ENCODE results near the gene SLC12A8. TPM values are rescaled to one million over a fixed set of nuclear protein-coding genes. Genes with fewer than 3 reads are reported as not detected.

Gene SLC12A8
- total RNA-seq, 4 donors from 2014 or later = 5.4 to 10.5 (median 6.8) TPM

DNA sequence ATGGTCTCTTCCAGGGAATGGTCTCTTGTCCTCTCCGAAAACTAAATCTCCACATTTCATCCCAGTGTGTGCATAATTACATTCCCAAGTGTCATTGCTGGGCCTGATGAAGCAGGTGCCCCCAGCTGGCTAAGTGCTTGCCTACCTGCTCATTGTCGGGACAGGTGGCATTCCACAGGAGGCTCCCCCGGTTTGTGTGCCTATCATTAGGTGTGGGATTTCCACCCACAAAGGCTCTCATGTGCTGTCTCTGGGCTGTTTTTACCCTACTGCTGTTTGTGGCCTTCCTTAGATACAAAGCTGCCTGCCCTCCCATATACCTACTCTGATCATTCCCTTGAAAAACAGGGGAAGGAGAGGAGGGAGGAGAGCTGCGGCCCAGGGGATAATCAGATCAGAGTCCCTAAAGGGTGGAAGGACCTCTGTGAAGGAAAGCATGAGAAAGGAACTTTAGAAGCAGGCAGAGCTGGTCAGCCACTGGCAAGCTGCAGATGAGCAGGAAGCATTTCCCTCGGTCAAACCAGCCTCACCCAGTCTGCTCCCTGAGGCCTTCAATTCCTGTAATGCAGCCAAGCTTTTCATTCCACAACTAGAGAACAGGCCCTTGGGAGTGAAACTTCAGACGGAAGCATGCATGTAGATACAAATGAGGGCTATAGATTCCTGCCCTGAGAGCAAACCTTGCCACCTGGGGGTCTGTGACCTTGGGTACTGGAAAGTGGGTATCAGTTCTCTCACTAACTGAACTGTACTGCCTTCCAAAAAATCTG, 96.1 kb downstream of the SLC12A8 start:
- no peaks in the 10 kb centered on the region for H3K9me3 ChIP-seq
- TF ChIP-seq POLR2A (IDR thresholded peaks at IDR 0.05) = no peak
- TF ChIP-seq POLR2AphosphoS5 (IDR thresholded peaks at IDR 0.05) = no peak
- TF ChIP-seq EP300 (IDR thresholded peaks at IDR 0.05; ENCODE audit: low read depth) = no peak
- TF ChIP-seq, protein P1, sequence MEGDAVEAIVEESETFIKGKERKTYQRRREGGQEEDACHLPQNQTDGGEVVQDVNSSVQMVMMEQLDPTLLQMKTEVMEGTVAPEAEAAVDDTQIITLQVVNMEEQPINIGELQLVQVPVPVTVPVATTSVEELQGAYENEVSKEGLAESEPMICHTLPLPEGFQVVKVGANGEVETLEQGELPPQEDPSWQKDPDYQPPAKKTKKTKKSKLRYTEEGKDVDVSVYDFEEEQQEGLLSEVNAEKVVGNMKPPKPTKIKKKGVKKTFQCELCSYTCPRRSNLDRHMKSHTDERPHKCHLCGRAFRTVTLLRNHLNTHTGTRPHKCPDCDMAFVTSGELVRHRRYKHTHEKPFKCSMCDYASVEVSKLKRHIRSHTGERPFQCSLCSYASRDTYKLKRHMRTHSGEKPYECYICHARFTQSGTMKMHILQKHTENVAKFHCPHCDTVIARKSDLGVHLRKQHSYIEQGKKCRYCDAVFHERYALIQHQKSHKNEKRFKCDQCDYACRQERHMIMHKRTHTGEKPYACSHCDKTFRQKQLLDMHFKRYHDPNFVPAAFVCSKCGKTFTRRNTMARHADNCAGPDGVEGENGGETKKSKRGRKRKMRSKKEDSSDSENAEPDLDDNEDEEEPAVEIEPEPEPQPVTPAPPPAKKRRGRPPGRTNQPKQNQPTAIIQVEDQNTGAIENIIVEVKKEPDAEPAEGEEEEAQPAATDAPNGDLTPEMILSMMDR (IDR thresholded peaks at IDR 0.05) = no peak
- no peak for DNase-seq
- peak overlapping the region in 1 of 4 donors; percentile 44 for H3K27ac ChIP-seq
- H3K4me3 ChIP-seq = no peak overlapping the region
- intact Hi-C loops (cut with DNase I; ENCODE audit: low total_unique reads) (no loop called here), in situ Hi-C loops (cut with MboI; ENCODE audit: low pct_ligation_motif_present in 1 of 4, low pct_unique_long_range_greater_than_20kb in 1 of 4, low sequenced_read_pairs in 3 of 4) (no loop called here)
- 40 to 61% methylated on average over 2 to 6 of the region's 6 CpGs for WGBS, 2 donors (ENCODE audit: low coverage in 1 of 2)
- H3K36me3 ChIP-seq = no peaks in the 10 kb centered on the region
- H3K4me1 ChIP-seq = peaks cover 0 to 32% (median 13%) of the 10 kb centered on the region in 4 donors
- no peaks in the 10 kb centered on the region for H3K27me3 ChIP-seq

DNA sequence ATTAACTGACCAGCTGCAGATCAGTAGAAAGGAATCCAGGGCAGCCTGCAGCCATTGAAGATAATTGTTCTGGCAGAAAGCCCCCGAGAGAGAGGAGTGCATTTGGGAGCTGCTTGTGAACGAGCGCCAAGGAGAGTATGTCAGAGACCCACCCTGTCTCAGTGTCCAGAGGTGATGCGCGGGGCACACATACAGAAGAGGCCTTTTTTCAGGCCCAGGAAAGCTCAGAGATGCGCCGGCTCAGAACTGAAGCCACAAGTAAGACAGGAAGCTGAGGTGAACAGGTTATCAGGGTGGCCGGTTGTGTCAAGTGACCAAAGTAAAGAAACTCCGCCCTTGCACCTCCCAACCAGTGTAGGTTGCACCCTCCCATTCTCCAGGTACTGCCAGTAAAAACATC, 96.9 kb downstream of the SLC12A8 start:
- Histone ChIP-seq H3K27me3 (no peaks in the 10 kb centered on the region), H3K4me1 (peaks cover 0 to 29% (median 11%) of the 10 kb centered on the region in 4 donors), H3K4me3 (no peak overlapping the region), H3K9me3 (no peaks in the 10 kb centered on the region), H3K36me3 (no peaks in the 10 kb centered on the region), H3K27ac (no peak overlapping the region)
- intact Hi-C loops (cut with DNase I; ENCODE audit: low total_unique reads) (no loop called here), in situ Hi-C loops (cut with MboI; ENCODE audit: low pct_ligation_motif_present in 1 of 4, low pct_unique_long_range_greater_than_20kb in 1 of 4, low sequenced_read_pairs in 3 of 4) (no loop called here)
- WGBS, 2 donors (ENCODE audit: low coverage in 1 of 2) = 65 to 84% methylated on average over 8 to 9 of the region's 9 CpGs
- TF ChIP-seq, protein P1 (IDR thresholded peaks at IDR 0.05) = no peak
- TF ChIP-seq POLR2A (IDR thresholded peaks at IDR 0.05) (no peak), POLR2AphosphoS5 (IDR thresholded peaks at IDR 0.05) (no peak), EP300 (IDR thresholded peaks at IDR 0.05; ENCODE audit: low read depth) (no peak)
- no peak for DNase-seq

DNA sequence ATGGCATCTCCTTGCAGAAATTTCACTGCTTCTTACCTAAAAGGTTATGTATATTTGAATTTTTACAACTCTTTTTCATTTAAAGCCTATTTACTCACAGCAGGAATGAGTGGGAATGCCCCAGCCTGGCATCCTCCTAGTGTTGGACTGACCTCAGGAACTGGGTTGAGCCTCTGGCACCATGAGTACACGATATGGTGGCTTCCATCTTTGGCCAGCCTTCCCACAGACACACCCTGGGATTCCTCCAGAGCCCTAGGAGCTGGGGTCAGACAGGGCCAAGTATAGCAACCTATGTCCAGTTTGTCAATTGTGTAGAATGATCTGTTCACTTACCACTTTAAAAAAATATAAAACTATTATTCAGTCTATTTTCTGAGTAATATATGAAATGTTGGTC, 99.6 kb downstream of the SLC12A8 start:
- intact Hi-C loops (cut with DNase I; ENCODE audit: low total_unique reads) (no loop called here), in situ Hi-C loops (cut with MboI; ENCODE audit: low pct_ligation_motif_present in 1 of 4, low pct_unique_long_range_greater_than_20kb in 1 of 4, low sequenced_read_pairs in 3 of 4) (no loop called here)
- H3K4me1 ChIP-seq = peaks cover 0 to 20% (median 13%) of the 10 kb centered on the region in 4 donors
- H3K27ac ChIP-seq = no peak overlapping the region
- no peaks in the 10 kb centered on the region for H3K9me3 ChIP-seq
- 85% methylated on average over 1 of the region's 1 CpG; no CpG with 5 or more reads in 1 of the 2 donors for WGBS, 2 donors (ENCODE audit: low coverage in 1 of 2)
- H3K36me3 ChIP-seq = no peaks in the 10 kb centered on the region
- no peaks in the 10 kb centered on the region for H3K27me3 ChIP-seq
- TF ChIP-seq POLR2A (IDR thresholded peaks at IDR 0.05) (no peak), EP300 (IDR thresholded peaks at IDR 0.05; ENCODE audit: low read depth) (no peak)
- no peak for DNase-seq
- no peak overlapping the region for H3K4me3 ChIP-seq

DNA sequence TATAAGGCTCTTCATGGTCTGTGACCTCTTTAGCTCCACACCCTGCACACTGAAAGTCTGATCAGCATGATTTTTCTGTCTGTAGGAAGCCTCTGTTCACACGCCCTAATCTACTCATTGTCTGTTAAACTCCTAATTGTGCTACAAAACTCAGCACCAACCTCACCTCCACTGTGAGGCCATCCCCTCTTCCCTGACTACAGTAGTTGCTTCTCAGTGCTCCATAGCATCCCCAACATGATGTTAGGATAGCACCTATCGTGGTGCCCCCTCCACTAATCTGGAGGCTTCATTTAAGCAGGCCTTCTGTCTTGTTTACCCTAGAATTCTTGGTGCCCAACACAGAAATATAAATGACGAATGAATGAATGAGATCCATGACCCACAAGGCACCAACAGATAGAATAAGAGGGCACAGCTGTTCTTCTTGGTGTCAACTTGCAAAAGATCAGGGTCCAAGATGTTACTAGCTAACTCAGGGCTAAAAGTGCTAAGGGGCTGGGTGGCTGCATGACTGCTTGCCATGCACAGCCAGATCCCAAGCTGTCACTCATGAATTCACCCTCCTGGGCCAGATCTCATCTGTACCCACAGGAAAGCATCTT, 101.6 kb downstream of the SLC12A8 start:
- Histone ChIP-seq H3K4me3 (no peak overlapping the region), H3K36me3 (no peaks in the 10 kb centered on the region), H3K27me3 (no peaks in the 10 kb centered on the region), H3K9me3 (no peaks in the 10 kb centered on the region), H3K4me1 (peaks cover 0 to 10% (median 5%) of the 10 kb centered on the region in 4 donors), H3K27ac (peak overlapping the region in 1 of 4 donors; percentile 2)
- in situ Hi-C loops (cut with MboI; ENCODE audit: low pct_ligation_motif_present in 1 of 4, low pct_unique_long_range_greater_than_20kb in 1 of 4, low sequenced_read_pairs in 3 of 4) = no loop called here
- WGBS, 2 donors (ENCODE audit: low coverage in 1 of 2) = 57 to 75% methylated on average over 1 to 3 of the region's 3 CpGs
- no peak for DNase-seq
- TF ChIP-seq EP300 (IDR thresholded peaks at IDR 0.05; ENCODE audit: low read depth) = no peak
- TF ChIP-seq POLR2AphosphoS5 (IDR thresholded peaks at IDR 0.05) = no peak
- TF ChIP-seq, protein P1 (IDR thresholded peaks at IDR 0.05) = no peak
- TF ChIP-seq POLR2A (IDR thresholded peaks at IDR 0.05) = no peak
- intact Hi-C loops (cut with DNase I; ENCODE audit: low total_unique reads) = no loop called here
